Activated CD8-positive, alpha-beta memory T cell treated with anti-CD3 and anti-CD28 coated beads, Interleukin-2, amount 50 U/mL, for 1 hour (primary cell): ENCODE results near the gene E2F2.
A peak's percentile ranks its signal among the peaks of the same experiment; 100 is the strongest.
"Not testable (repeated sequence)": the region's sequence is repeated elsewhere in the genome, so short reads cannot be mapped to it uniquely, and the experiment has no call there.

ENCODE experiments used
- DNase-seq: peaks from one replicate; pipeline ENCODE4 v3.0.0-alpha.2; 2020; ENCODE audit errors: extremely low read depth

Gene E2F2

DNA sequence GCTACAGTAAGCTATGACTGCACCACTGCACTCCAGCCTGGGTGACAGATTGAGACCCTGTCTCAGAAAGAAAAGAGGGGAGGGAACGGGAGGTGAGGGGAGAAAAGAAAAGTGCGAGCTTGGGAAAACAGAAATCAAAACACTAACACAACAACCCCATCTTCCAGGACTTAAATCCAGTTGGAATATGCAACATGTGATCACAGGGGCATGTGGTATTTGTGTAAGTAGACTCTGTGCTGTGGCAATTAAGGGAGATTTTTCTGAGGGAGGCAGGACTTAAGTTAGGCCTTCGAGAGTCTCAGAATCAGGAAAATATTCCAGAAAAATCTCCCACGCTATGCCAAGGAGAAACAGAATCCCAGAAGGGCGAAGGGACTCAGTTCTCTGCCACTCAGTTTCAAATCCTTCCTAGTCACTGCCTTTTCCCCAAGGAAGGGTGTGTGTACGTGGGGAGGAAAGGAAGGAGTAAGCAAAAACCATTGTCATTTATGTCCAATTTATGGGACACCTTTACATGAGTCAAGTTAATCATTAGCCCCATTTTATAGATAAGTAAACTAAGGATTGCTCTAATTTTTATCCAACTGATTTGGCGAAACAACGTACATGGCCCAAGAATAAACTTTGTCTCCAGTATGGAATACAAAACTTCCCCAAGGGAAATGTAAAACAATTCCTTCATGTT, 16.0 kb upstream of the E2F2 start:
- DNase-seq, result no peak

DNA sequence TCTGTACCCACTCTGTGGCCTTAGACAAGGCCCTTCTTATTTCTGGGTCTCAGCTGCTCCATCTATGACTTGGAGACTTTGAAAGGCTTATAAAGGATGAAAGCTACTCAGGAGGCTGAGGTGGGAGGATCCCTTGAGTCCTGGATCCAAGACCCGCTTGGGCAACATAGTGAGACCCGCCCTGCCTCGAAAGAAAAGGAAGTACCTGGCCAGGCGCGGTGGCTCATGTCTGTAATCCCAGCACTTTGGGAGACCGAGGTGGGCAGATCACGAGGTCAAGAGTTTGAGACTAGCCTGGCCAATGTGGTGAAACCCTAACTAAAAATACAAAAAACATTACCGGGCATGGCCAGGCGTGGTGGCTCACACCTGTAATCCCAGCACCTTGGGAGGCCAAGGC, 14.8 kb upstream of the E2F2 start:
- DNase-seq, result no peak

DNA sequence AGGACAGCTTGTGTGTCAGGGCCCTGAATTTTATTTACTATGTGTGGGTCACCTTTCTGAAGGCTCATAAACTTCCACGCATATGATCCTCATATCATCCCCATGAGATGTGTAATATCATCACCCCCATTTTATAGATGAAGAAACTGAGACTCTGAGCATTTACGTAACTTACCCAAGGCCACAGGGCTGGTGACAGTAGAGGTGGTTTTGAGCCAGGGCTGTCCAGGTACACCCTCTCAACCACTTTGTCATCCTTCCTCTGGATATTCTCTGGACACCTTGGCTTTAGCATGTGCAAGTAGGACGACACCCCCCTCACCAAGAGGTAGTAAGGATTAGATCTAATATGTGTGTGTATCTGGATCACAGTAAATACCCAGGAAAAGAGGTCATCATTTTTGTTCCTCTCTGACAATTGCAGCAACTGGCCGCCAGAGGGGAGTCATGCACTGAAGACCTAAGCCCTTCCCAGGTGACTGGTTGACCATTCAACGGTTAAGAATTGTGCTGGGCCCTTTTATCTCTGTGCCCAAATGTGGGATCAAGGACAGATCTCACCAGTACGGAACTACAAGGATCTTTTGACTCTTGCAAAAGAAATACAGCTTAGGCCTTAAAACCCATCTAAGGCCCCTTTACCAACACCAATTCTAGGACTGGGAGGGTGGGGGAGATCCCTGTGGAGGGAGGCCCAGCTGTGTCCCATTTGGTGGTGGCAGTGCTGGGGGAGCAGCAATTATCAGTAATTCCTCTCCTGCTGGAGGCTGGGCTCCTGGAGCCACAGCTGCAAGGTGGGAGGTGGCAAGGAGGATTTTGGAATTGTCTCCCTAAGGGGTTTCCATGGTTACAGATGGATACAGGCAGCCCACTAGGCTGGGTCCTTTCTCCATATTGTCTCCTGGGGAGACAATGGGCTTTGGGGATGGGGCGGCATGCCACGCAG, 13.7 kb upstream of the E2F2 start:
- no peak for DNase-seq

DNA sequence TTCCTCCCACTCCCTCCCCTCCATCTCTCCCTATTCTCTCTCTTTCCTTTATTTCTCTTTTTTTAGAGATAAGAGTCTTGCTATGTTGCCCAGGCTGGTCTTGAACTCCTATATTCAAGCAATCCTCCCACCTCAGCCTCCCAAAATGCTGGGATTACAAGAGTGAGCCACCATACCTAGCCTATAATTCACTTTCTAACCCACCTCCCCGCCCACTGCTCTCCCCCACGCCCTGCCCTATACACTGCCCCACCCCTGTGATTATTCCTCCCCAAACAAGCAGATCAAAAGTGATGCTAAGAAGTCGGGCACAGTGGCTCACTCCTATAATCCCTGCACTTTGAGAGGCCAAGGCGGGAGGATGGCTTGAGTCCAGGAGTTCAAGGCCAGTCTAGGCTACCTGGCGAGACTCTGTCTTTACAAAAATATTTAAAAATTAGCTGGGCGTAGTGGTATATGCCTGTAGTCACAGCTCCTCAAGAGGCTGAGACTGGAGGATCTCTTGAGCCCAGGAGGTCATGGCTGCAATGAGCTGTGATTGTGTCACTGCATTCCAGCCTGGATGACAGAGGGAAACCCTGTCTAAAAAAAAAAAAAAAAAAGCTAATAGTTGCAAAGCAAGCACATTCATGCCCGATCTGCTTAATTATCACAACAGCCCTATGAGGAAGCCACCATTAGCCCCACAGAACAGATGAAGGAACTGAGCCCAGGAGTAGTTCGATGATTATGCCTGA, 12.8 kb upstream of the E2F2 start:
- no peak for DNase-seq

DNA sequence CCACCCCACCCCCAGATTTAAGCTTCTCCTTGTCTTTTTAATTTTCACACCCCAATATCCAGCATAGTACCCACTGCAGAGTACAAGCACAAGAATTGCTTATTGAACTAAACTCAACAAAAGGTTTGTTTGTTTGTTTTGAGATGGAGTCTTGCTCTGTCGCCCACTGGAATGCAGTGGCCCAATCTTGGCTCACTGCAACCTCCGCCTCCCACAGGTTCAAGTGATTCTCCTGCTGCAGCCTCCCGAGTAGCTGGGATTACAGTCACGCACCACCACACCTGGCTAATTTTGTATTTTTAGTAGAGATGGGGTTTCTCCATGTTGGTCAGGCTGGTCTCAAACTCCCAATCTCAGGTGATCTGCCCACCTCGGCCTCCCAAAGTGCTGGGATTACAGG, 11.9 kb upstream of the E2F2 start:
- DNase-seq, result not testable (repeated sequence)

DNA sequence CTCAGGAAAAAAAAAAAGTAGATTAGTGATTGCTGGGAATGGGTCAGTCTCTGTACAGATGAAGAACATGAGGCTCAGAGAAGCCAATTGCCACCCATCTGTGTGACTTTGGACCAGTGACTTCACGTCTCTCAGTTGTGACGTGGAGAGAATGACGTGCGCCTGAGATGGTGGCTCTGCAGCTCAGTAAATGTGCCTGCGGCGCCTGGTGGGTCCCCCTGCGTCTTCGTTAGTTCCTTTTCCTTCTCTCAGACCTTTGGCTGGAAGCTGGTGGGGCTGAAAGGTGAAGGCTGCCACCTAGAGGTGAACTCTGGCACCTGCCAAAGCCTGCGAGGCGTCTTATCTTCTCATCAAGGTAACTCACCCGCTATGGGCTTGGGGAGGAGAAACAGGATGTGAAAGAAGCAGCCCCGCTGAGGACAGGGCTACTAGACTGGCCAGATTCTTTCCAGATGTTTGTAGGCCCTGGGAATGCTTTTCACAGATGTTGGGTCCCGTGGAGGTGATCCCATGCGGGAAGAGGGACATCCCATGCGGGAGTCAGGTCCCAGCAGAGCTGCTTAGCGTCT, 8.7 kb upstream of the E2F2 start:
- peak; percentile 75 for DNase-seq

DNA sequence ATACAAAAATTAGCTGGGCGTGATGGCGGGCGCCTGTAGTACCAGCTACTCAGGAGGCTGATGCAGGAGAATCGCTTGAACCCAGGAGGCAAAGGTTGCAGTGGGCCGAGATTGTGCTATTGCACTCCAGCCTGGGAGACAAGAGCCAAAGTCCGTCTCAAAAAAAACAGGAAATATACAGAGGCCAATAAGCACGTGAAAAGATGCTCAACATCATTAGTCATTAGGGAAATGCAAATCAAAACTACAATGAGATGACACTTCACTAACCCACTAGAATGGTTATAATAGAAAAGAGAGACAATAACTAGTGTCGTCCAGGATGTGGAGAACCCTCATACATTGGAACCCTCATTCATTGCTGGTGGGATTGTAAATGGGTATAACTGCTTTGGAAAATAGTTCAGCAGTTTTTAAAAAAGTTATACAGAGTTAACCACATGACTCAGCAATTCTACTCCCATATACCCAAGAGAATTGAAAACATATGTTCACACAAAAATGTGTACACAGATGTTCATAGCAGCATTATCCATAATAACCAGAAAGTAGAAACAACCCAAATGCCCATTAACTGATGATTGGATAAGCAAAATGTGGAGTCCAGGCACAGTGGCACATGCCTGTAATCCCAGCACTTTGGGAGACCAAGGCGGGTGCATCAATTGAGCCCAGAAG, 6.4 kb upstream of the E2F2 start:
- DNase-seq, result no peak

DNA sequence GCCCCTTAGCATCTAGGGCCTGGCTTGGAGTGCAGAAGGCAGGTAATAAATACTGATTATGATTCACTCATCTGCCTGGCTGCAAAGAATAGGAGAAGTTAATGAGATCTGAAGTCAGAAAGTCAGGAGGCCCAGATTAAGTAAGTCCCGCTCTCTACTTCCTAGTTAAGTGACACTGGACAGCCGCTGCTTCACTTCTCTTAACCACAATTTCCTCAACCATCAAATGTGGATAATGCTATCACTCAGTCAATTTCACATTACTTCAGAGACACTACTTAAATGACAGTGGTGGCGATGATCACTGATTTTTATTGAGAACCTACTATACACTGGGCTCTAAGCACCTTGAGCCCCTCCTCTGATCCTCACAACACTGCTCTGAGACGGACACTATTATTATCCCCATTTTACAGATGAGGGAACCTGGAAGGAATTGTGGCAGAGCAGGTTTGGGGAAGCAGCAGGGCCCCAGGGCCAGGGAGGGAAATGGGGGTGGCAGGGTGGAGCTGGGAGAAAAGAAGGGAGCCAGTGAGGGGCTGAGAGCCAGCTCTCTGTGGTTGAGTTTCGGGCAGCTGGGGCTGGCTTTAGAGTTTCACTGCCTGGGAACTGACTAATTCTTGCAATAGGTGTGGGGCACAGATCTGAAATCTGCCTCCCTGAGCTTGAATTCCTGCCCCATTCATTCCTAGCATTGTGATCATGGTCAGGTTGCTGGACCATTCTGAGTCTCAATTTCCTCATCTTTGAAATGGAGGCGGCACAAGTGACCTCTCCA, 2.4 kb upstream of the E2F2 start:
- no peak for DNase-seq

DNA sequence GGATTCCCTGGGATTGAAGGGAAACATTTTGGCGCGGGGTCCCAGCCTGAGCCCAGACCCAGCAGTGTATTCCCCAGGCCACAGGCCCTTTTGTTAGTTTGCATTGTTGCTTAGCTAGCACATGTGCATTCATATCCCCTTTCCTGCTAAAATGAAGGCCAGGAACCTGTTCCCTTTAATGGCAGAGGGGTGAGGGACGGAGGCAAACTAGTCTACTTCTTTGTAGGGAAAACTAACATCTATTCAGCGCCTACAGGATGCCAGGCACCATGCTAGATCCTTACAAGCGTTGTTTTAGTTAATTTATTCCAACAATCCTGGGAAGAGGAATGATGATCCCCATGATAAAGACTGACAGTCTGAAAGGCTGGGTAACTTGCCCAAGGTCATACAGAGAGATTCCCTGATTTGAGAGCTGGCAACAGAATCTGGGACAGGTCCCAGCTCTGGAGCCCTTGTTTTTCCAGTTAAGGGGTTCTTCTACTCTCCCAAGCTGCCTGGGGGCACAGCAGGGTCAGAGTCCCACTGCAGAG, 595 bp upstream of the E2F2 start:
- no peak for DNase-seq

DNA sequence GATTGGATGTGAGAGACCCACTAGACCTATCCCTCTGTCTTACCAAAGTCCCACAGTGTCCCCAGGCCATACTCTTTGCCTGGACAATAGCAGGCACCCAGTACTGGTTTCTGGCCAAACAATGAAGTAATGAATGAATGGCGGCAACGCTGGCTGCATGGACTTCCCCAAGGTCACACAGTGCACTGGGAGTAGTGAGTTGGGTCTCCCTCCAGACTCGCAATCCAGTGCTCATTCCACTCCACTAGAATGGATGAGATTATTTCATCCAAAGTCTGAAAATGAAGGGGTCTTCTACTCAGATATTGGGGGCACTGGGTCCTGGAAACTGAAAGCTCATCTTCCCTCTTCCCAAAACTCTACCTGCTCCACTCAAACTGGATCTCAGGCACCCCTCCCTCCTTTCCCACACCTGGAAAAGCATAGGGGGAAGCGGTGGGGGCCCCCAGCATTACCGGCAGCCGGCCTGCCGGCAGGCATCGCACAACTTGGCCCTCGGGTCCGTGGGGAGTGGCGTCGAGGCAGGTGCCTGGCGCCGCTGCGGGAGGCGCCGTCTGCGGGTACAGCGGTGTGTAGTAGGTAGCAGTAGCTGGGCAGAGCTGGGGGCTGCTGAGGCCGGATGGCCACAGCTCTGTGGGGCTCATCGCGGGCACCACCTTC, 816 bp downstream of the E2F2 start:
- DNase-seq, result no peak

DNA sequence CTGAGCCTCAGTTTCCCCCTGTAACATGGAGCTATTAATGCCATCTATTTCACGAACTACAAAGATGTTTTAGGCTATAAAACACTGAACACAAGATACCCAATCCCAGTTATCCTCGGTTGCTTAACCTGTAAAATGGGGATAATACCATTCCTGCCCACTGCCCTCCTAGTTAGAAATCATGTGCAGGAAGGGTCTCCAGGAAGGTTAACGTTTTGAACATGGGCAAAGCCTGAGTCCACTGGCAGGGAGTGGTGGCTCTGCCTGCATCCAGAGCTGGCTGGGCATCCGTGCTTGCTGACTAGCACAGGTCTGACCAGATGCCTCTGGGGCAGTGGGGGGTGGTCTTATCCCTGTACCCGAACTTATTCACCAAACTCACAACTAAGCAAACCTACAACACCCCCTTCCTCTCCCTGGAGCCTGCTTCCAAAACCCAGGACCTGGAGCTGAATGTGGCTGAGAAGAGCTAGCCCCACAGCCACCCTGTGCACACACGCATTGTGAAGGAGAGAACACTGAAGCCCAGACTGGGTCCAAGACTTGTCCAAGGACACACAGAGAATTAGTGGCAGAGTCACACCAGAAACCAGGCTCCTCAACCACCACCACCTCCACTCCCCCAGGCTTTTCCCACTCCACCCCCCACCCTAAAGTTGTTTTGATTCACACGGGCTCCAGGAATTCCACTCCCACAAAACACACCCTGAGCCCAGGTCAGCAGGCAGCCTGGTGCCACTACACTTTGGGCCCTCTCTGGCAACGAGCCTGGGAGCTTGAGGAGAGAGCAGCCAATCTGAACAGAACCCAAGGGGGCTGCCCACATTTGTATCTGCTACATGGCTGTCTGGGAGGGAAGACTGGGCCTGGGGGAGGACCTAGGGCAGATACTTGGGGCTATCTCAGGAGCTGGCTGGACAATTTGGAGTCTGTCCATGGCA, 1.6 kb downstream of the E2F2 start:
- no peak for DNase-seq

DNA sequence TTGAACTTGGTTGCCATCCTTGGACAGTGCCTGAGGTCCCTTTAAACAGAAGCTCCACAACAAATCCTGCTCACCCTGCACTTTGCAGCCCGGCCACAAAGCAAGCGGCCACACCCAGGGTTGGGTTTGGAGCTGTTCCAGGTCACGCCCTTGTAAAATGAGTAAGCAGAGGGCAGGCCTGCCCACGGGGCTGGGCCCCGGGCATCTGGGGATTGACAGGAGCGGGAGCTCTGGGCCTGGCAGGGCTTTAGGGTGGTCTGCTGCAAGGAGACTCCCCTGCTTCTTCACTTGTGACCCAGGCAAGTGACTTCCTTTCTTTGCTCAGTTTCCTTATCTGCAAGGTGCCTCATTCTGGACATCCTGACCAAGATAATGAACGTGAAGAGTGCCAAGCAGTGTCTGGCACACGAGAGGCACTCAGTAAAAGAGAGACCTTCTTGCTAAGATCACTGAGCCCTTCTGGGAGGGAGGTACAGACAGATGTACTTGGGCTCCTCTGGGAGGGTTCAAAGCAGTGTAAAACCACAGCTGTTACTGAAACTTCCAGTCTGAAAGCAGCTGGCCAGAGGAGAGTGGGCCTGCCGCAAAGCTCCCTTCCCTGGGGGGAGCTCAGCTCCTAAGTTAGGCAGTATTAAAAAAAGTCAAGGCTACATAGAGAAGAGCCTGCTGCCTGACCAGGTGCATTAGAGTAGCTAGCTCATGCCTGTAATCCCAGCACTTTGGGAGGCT, 2.6 kb downstream of the E2F2 start:
- peak; percentile 39 for DNase-seq

DNA sequence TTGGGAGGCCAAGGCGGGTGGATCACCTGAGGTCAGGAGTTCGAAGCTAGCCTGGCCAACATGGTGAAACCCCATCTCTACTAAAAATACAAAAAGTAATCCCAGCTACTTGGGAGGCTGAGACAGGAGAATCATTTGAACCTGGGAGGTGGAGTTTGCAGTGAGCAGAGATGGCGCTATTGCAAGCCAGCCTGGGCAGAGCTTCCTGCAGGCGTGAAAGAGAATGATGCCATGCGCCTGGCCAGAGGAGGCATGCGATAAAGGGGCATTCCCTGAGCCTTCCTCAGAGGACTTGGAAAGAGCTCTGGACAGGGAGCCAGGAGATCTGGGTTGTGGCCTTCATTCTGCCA, 3.2 kb downstream of the E2F2 start:
- no peak for DNase-seq

DNA sequence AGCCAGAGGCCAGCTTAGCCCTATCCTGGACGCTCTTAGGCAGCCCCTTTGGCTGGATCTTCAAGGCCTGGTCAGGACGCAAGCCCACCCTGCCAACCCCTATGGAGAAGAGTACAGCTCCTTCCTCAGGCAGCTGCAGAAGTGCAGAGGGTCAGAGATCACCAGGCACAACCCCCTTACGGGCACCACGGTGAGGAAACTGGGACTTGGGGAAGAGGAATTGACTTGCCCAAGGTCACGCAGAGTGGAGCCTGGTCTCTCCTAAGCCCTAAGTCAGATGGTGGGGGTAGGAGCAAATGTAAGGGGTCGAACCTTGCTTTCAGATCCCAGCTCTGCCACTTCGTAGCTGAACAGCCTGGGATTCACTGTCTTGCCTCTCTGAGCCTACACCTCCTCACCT, 3.7 kb downstream of the E2F2 start:
- no peak for DNase-seq

DNA sequence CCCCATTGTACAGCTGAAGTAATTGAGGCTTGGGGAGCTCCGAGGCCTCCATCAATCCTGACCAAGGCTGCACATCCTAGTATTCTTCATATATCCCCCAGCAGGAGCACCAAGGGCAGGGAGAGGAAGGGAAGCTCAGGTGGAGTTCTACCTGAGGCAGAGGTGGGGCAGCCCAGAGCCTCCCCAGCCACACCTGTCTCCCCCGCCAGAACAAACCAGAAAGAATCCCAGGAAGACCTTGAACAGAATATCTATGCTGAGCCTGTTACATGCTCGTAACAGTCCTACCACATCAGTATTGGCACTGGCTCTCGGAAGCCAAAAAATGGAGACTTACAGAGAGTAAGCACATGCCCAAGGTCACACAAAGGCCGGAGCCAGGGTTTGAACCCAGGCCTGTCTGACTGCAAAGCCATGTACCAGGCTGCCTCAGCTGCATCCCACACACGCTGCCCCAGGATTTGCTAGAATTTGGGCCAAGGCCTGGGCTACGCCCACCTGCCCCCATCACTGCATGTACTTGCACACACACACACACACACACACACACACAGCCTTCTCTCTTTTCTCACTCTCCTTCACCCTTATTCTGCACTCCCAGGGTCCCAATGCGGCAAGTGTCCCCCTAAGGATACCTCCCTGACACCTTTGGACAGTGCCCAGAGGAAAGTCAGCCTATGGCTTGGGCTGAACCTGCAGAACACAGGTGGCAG, 4.5 kb downstream of the E2F2 start:
- DNase-seq, result no peak

DNA sequence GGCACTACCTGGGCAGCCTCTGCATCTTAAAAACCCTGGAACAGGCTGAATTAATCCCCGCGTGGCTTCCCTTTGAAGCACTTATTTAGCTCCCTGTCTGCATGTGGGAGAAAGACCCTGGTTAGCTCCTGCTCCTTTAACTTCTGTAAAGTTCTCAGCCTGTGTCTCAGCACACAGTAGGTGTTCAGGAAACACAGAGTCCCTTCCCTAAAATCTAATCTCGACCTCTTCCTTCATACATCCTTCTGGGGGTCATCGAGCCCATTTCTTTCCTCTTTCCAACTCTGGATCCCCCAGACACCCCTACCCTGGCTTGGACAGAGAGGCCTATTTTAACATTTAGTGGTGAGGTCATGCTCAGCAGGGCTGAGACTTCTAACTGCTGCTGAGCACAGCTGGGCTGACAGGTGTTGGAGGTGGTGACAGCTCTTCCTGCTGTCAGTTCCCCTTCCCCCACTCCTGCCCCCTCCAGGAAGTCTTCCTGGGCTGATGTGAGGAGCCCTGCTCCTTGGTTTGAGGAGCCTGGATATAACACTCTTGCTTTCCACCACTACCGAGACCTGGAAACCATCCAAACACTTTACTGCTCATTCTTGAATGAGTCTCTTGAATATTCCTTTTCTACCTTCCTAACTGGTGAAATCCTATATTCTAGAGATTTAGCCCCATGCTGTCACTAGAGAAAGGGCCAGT, 5.3 kb downstream of the E2F2 start:
- no peak for DNase-seq
